HG03432 (cell line): ENCODE results near the gene SERPING1.

Source experiments
- ATAC-seq: cut with Tn5 transposase; IDR thresholded peaks from one replicate; pipeline ENCODE4 v1.9.1; 2021; ENCODE audit warnings: mild to moderate bottlenecking, moderate library complexity; ENCODE audit not compliant: unreplicated experiment

SERPING1 gene

DNA sequence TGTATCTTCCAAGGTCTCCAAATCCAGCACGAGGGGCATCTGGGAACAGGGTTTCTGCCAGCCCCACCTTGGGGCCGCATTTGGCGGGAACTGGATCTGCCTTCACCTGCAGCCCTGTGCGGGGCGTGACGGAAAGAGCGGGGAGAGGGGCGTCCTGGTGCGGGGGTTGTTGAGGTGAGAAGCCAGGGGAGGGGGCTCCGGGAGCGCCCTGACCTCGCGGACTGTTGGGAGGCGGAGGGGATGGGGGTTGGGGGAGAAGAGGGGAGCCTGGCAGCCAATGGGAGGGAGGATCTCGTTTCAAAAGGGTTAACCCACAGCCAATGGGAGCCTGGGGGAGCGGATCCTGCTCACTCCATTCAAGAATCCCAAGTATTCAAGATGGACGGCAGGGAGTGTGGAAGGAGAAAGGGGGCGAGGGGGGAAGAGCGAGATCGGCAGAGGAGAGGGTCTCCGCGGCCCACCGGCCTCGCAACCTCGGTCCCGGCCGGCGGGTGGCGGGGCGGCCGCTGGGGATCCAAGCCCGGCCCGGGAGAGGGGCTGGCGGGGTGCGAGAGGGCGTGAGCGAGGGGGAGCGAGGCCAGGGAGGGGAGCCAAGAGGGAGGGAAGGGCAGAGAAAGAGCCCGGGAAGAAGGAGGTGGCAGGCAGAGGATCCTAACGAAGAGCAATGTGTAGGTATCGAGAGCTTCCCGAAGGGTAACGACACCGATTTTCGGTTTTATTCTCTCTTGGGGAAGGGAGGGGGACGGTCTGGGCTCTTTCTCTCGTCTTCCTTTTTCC lies 40.7 kb downstream of the SERPING1 start:
- ATAC-seq = peak; percentile 65

DNA sequence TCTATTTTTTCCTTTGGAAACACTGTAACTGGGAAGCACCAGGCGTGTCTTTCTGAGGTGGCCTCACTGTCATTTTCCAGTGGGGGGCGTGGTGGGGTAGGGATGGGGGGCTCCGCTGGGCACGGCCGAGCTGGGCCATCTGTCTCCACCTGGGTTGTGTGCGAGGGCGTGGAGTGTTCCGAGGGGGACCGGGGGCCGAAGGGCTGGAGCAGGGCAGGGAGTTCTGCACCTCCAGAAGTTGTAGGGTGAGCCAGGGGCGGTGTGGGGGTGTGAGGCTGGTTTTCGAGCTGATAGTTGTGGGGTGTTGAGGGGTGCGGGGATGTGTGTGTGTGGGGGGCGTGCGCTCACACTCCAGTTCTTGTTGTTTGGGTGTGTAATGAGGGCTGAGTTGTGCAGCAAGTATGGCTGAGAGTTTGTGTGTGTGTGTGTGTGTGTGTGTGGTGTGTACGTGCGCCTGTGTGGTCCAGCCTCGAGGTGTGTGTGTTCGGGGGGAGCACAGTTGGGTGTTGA lies 41.4 kb downstream of the SERPING1 start:
- ATAC-seq = no peak

DNA sequence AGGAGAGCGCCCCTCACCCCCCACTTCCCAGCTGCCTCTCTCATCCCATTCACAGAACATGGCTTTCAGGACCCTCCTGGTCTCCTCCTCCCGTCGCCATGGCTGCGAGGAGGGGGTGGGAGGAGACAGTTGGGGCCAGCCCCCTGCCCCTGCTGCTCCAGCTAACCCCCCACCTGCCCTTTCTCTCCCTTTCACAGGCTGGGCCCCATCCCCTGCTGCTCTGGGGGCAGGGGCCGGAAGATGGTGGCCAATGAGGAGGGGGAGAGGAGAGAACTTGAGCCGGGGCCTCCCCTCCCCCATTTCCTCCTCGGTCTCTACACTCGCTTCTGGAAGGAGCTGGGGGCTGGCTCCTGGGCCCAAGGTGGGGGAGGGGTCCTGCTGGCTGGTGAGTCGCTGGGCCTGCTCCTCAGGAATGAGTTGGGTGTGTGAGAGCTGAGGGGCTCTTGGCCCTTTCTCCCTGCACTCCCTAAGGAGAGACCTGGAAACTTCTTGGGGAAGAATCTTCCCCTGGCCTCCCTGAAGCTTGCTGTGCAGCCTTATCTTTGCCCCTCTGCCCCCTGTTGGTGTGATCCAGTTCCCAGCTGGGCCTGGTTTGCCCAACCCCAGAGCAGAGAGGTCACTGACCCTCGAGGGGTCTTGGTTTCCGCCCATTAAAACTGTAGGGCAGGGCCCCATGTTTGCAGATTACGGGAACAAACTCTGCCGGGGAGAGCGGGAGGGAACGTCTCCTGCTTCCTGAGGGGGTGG lies 42.0 kb downstream of the SERPING1 start:
- no peak for ATAC-seq

DNA sequence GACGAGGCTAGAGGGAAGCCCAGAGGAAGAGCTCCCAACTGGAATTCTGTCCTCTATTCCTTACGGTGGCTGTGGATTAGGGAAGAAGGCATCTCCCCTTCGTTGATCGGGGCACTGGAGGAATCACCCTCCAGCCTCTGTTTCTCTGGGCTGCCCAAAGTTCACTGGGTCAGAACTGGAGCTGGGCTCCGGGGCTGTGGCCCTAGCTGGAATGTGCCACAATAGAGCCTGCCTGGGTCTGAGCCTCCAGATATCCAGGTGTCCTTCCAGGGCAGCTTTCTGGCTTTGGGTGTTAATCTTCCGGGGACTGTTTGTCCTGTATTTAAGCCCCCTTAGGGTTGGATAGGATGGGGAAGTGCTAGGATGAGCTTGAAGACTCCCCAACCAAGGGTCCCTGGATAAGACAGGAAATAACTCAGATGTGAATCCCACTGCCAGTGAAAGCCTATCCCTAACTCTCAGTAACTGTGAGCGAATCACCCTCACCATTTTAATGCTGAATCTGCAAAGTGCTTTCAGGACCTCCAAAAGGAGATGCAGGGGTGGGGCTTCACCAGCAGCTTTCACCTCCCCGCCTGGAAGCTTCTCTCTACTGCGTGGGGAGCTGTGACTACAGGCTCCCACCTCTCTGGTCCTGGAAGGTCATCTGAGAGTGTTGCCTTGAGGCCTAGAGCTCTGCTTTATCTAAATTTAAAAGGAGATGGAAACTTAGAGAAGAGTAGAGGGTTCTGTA lies 42.7 kb downstream of the SERPING1 start:
- no peak for ATAC-seq

DNA sequence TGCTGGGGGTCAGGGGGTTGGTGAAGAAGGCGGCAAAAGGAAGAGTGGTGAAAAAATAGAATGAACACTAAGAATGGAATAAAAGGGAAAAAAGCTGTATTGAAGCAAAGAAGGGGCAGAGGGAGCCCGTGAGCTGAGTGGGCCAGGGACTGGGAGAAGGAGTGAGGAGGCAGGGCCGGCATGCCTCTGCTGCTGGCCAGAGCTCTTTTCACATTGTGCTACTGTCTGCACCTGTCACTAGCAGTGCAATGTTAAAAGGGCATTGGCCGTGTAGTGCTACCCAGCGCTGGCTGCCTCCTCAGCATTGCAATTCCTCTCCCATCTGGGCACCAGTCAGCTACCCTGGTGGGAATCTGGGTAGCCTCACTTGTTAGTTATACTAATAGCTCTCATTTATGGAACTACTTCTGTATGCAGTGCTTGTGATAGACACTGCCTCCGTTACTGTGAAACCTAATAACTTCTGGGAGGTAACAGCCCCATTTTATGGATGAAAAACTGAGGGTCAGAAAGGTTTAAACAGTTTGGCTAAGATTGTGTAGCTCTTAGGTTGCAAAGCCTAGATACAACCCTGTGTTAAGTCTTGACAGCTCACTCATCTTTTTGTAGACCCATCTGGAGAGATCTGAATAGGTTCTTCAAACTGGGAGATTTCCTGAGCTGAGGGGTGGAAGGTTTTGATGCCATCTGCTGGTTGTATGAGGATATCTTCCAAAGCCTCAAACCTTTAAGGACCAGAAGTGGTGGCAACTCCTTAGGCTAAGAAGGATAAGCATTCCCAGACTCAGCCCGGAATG lies 43.7 kb downstream of the SERPING1 start:
- ATAC-seq = no peak

DNA sequence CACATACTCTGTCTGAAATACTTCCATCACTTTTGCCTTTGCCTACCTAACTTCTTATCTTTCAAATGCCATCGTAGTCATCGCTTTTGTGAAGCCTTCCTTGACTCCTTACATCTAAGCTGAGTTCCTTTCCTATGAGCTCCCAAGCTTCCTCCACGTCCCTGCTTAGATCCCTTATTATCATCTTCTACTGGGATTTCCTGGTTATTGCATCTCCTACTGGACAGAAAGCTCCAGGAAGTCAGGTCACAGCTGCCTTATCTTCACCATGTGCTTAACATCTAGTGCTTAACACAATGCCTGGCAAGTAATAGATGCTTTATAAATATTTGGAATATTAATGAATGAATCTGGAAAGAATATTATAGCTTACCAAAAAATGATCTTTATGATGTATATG lies 46.3 kb downstream of the SERPING1 start:
- no peak for ATAC-seq

DNA sequence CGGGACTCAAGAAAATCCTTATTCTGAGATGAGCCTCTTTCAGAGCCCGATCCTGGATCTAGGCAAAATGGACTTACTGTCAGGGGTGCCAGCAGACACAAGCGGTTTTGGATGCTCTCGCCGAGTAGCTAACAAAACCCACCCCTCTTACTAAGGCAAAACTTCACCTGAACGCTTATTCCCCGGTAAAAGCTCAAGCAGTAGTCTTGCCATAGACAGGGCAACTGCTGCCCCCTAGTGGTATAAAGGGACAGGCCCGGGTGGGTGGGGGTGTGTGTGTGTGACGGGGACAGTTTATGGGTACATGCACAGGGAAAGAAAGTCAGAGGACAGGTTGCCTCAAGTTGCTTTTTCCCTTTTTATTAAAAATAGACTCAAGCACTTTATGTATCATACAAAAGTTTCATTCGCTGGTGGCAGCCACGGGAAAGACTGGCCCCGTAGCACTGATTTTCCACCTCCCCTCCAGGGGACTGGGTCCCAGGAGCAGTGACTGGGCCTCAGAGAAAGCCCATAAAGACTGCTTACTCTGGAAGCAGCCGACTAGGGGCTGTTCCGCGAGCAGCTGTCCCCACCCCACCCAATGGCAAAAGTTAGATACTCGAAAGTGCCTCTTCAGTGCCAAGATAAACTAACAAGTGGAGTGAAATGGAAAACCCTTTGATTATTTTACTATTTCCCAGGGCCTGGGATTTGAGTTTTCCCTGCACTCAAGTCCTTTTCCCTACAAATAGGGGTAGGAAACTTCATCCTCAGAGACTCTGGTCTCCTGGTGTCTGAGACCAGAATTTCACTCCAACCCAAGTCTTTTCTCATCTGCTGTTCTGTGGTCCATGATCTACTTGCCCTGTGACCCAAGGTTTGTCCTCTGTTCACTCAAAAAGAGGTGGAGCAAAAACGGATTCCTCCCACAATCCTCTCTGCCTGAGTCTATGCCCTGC lies 47.5 kb downstream of the SERPING1 start:
- peak; percentile 56 for ATAC-seq

DNA sequence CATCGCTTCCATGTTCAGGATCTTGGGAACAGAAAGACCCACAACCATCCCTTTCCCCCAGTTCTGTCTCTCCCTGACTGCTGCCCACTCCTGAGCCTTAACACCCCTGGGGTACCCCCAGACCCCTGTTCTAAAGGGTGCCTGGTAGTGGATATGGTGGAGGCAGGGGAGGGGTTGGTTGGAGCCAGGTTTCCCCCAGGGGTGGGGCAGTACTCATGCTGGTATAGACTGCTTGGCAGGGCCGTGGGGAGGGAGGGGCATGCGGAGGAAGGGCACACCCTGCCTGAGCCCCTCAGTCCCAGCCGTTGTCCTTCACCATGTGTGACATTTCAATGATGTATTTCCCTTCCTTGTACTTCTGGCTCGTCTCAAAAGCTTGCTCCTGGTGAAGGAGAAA lies 48.2 kb downstream of the SERPING1 start:
- ATAC-seq = no peak

DNA sequence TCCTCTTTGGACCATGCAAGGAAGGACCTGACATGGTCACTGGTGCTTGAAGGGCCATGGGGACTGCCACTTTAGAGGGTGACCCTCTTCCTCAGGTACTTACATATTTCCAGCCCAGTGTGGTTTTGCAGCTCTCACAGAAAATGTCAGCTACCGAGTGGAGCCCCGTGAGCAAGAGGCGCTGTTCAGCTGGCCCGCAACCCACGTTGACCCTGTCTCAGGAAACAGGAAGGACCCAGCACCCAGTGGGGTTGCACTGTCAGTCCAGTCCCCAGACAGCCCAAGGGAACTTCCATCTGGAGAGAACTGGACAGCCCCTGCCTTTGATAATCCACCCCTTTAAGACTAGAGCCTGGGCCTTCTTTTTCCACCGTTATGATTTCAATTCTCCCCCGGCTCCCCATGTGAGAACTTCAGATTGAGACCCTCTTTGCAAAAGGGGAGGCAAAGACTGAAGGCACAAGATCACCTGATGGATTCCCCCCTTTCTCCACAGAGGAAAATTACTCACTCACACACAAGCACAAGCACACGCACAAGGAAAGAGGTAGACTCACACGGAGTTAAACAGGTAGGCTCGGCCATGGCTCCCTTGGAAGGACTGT lies 48.8 kb downstream of the SERPING1 start:
- ATAC-seq = peak; percentile 22

DNA sequence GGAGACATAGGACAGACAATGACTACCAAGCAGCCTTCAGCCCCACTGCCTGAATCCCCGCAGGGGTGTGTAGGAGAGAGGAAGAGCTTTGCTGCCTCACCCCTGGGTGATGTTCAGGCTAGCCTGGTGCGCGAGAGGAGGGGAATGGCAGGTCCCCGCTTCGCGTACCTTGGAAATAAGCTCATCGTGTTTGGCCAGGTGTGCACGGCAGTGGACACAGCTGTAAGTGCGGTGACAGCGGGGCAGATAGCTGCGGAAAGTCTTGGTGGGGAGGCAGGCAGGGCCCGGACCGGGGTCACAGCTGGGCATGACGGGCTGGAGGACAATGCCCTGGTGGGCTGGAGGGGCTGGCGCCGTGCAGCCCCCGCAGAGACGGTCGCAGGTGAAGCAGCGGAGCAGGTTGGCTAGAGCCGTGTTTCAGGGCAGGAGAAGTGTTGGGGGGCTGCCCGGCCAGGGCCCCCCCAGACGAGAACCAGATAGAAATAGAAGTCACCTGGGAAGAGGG lies 49.4 kb downstream of the SERPING1 start:
- no peak for ATAC-seq

DNA sequence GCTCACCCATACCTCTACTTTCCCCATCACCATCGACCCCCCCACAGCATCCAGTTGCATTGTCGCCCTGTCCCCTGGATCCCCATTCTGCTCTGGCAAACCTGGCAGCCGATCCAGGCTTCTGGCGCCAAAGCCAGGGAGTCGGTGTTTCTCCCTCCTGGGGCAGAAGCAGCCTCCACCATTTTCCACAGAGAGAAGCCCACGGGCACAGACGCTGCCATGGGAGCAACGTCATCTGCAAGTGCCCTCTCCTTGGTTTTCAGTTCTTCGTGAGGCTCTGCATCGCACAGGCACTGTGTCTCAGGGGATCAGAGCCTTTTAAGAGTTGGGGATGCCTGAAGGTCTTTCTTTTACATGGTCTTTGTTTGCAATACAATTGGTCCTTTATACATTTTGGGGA lies 49.9 kb downstream of the SERPING1 start:
- ATAC-seq = no peak

DNA sequence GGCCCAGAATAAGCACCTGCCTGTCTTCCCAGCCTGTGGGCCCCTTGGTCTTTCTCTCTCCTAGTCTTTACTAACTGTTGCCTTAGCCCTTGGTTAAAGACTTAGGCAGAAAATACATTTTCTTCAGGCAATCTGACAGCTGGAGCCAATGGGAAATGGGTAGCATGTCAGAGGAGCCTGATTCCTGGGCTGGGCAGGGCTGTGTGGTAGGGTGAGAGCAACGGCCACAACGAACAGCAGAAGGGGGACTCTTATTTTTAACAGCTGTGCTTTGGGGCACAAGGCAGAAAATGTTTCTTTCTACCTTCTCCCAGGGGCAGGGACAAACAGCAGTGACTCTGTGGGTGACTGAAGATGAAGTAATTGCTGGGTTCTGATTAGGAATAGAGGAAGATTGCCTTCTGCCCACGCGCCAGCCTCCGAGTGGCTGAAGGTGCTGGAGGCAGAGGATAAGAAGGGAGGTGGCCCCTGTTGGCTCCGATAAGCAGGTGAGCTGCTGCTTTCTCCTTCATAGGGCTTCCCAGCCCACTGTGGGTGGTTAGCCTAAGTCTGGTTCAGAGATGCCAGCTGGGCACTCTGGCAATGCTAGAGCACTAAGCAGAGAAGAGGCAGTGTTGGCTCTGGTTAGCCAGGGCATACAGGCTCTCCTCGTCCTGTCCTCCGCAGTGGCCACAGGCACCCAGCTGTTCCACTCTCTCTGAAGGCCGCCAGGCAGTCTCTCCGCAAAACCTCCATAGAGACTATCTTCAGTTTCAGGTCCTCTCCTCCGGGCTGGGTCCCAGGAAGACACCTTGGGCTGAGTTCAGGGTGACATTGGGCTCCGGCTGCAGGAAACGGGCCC lies 50.7 kb downstream of the SERPING1 start:
- no peak for ATAC-seq

DNA sequence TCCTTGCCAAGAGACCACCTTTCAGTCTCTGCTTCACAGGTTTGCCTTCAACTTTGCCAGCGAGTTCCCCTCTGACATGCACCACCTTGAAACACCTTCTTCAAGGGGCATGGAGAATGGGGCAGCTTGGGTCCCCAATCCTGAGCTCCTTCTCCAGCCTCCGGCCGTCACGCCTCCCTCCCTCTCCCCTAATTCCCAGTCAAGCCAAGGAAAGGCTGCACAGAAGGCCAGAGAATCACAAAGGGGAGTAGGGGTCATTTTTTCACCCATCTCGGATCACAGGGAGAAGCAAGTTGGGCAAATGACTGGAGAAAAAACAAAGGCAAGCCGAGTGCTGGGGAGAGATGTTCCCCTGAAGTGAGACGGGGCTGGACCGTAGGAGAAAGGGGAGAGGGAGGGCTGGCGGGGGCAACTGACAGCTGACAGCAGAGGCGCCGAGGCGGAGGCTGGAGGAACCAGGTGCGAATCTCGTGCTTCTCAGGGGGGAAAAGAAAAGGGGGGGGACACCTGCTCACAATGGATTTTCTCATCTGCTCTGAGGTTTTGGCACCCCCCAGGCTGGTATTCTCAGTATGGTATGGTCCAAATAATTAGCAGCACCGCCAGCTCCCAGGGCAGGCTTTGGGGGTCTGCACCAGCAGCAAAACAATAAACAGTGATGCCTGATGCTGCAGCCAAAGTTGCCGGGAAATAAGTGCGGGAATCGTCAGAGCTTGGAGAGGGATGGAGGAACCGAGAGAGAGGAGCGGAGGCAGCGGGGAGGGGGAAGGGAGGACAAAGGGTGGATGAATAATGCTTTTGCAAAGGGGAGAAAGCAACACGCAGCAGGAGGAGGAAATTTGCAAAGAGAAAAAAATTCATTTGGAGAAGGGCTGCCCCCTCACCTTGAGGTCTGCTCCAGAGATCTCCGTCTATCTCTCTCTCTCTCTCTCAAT lies 51.6 kb downstream of the SERPING1 start:
- ATAC-seq = no peak

DNA sequence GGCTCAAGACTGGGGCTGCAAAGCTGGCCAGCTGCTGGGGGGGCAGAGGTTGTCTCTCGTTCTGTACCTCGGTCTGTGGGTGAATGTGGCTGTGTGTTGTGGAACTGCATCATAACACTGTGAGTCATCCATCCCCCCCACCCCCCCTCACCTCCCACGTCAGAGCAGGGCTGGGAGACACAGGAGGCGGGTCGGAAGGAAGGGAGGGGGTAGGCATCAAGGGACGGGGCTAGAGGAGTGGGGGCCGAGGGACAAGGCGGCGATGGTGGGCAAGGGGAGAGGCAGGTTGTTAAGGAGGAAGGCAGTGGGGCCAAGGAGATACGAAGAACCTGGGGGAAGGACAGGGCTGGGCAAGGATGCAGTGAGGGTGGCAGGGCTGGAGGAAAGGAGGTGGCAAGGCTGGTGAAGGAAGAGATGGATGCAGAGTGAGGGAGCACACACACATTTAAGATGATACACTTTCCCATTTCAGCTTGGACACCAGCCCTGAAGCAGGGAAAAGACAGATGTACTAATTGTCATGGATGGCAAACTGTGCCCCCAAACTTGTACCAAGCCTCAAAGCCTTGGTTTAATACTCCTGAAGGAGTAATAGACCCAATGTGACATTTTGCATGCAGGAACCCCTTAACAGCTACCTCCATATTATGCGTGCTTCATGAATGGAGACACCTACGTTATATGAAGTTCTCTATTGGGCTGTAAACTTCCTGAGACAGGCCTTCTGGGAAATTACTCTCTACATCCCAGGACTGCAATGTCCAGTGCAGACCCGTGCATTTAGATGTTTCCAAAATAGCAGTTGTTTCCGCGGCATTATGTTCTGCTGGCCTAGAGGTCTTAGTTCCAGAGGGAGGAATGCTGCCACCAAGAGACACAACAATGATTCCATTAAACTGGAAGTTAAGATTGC lies 52.6 kb downstream of the SERPING1 start, which contains the start of gene YPEL4:
TSS of gene YPEL4 (minus strand) at position 87 of the 913 bp plus-strand sequence. CDS start 2,805 bp downstream, outside the sequence.
- ATAC-seq = peak; percentile 34

DNA sequence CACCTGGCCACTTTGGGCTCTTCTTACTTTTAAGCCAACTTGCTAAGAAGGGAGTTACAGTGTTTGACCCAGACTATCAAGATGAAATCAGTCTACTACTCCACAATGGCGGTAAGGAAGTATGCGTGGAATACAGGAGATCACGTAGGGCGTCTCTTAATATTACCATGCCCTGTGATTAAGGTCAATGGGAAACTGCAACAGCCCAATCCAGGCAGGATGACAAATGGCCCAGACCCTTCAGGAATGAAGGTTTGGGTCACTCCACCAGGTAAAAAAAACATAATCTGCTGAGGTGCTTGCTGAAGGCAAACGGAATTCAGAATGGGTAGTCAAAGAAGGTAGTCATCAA lies 53.2 kb downstream of the SERPING1 start:
- ATAC-seq = no peak

DNA sequence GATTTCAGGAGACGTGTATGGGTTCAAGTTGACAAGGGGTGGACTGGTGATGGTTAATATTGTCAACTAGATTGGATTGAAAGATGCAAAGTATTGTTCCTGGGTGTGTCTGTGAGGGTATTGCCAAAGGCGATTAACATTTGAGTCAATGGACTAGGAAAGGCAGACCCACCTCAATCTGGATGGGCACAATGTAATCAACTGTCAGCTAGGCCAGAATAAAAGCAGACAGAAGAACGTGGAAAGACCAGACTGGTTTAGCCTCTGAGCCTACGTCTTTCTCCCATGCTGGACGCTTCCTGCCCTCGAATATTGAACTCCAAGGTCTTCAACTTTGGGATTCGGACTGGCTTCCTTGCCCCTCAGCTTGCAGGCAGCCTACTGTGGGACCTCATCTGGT lies 53.9 kb downstream of the SERPING1 start:
- ATAC-seq = no peak
